Measurements from ENCODE around the gene RPL14.
A peak's percentile ranks its signal among the peaks of the same experiment; 100 is the strongest.

The RPL14 gene

DNA sequence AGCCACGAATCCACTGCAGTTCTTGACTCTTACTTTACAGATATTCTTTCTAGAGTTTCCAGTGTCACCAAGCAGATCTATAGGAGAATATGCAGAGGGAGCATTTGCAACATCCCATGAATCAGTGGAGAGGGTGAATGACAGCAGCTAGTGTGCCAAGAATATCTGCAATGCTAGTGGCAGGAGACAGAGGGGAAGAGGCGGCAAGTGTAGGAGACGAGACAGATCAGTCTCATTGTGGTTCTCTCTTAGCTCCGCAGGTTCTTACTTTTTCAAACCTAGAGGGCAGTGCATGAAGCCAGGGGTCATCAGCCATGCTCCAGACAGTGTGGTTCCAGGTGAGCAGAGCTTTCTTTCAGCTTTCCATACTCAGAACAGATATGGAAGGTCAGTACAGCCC is 20.5 kb downstream of the RPL14 start:
- H3K27me3 ChIP-seq (ENCODE audit: insufficient read depth, poor library complexity, severe bottlenecking): no peaks in the 10 kb centered on the region
- peak overlapping the region; percentile 86 for H3K27ac ChIP-seq (replicated peaks)
- DNase-seq (ENCODE audit: low read depth in 1 of 2, low spot score in 1 of 2): peak in 1 of 2 experiments; percentile 20
- H3K4me3 ChIP-seq (replicated peaks; ENCODE audit: insufficient read depth, low read length): peak overlapping the region; percentile 72
- TF ChIP-seq, protein P1, sequence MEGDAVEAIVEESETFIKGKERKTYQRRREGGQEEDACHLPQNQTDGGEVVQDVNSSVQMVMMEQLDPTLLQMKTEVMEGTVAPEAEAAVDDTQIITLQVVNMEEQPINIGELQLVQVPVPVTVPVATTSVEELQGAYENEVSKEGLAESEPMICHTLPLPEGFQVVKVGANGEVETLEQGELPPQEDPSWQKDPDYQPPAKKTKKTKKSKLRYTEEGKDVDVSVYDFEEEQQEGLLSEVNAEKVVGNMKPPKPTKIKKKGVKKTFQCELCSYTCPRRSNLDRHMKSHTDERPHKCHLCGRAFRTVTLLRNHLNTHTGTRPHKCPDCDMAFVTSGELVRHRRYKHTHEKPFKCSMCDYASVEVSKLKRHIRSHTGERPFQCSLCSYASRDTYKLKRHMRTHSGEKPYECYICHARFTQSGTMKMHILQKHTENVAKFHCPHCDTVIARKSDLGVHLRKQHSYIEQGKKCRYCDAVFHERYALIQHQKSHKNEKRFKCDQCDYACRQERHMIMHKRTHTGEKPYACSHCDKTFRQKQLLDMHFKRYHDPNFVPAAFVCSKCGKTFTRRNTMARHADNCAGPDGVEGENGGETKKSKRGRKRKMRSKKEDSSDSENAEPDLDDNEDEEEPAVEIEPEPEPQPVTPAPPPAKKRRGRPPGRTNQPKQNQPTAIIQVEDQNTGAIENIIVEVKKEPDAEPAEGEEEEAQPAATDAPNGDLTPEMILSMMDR (IDR thresholded peaks at IDR 0.05; ENCODE audit: insufficient read depth, low read length): no peak
- TF ChIP-seq SPI1 (IDR thresholded peaks at IDR 0.05; ENCODE audit: borderline replicate concordance, low read depth) (no peak), POLR2AphosphoS5 (IDR thresholded peaks at IDR 0.05; ENCODE audit: low read depth) (no peak), GABPA (IDR thresholded peaks at IDR 0.05; ENCODE audit: low read depth) (no peak)
- TF ChIP-seq, protein P2, sequence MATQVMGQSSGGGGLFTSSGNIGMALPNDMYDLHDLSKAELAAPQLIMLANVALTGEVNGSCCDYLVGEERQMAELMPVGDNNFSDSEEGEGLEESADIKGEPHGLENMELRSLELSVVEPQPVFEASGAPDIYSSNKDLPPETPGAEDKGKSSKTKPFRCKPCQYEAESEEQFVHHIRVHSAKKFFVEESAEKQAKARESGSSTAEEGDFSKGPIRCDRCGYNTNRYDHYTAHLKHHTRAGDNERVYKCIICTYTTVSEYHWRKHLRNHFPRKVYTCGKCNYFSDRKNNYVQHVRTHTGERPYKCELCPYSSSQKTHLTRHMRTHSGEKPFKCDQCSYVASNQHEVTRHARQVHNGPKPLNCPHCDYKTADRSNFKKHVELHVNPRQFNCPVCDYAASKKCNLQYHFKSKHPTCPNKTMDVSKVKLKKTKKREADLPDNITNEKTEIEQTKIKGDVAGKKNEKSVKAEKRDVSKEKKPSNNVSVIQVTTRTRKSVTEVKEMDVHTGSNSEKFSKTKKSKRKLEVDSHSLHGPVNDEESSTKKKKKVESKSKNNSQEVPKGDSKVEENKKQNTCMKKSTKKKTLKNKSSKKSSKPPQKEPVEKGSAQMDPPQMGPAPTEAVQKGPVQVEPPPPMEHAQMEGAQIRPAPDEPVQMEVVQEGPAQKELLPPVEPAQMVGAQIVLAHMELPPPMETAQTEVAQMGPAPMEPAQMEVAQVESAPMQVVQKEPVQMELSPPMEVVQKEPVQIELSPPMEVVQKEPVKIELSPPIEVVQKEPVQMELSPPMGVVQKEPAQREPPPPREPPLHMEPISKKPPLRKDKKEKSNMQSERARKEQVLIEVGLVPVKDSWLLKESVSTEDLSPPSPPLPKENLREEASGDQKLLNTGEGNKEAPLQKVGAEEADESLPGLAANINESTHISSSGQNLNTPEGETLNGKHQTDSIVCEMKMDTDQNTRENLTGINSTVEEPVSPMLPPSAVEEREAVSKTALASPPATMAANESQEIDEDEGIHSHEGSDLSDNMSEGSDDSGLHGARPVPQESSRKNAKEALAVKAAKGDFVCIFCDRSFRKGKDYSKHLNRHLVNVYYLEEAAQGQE (IDR thresholded peaks at IDR 0.05; ENCODE audit: insufficient replicate concordance, low read depth): no peak

DNA sequence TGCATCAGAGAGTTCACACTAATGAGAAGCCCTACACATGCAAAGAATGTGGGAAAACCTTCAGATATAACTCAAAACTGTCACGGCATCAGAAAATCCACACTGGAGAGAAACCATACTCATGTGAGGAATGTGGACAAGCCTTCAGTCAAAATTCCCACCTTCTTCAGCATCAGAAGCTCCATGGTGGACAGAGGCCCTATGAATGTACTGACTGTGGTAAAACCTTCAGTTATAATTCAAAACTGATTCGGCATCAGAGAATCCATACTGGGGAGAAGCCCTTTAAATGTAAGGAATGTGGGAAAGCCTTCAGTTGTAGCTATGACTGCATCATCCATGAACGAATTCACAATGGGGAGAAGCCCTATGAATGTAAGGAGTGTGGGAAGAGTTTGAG is 30.0 kb downstream of the RPL14 start:
- Histone ChIP-seq H3K4me3 (replicated peaks; ENCODE audit: insufficient read depth, low read length) (no peak overlapping the region), H3K27ac (replicated peaks) (no peak overlapping the region), H3K27me3 (ENCODE audit: insufficient read depth, poor library complexity, severe bottlenecking) (no peaks in the 10 kb centered on the region)
- TF ChIP-seq, protein P2 (IDR thresholded peaks at IDR 0.05; ENCODE audit: insufficient replicate concordance, low read depth): no peak
- TF ChIP-seq, protein P1 (IDR thresholded peaks at IDR 0.05; ENCODE audit: insufficient read depth, low read length): no peak
- no peak for TF ChIP-seq SPI1 (IDR thresholded peaks at IDR 0.05; ENCODE audit: borderline replicate concordance, low read depth)
- no peak for TF ChIP-seq GABPA (IDR thresholded peaks at IDR 0.05; ENCODE audit: low read depth)
- TF ChIP-seq POLR2AphosphoS5 (IDR thresholded peaks at IDR 0.05; ENCODE audit: low read depth): no peak
- no peak for DNase-seq (ENCODE audit: low read depth in 1 of 2, low spot score in 1 of 2)

DNA sequence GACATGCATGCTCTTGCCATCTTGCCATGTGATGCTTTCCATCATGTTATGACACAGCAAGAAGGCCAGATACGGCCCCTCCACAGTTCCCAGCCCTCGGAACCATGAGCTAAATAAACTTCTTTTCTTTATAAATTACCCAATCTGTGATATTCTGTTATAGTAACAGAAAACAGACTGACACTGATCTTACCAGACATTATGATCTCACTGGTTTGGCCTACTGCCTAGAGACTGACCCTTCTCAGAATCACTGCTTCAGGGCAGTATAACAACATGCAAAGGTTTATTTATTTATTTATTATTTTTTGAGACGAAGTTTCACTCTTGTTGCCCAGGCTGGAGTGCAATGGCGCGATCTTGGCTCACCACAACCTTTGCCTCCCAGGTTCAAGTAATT is 33.8 kb downstream of the RPL14 start:
- DNase-seq (ENCODE audit: low read depth in 1 of 2, low spot score in 1 of 2): no peak
- Histone ChIP-seq H3K4me3 (replicated peaks; ENCODE audit: insufficient read depth, low read length) (no peak overlapping the region), H3K27ac (replicated peaks) (no peak overlapping the region), H3K27me3 (ENCODE audit: insufficient read depth, poor library complexity, severe bottlenecking) (no peaks in the 10 kb centered on the region)
- TF ChIP-seq POLR2AphosphoS5 (IDR thresholded peaks at IDR 0.05; ENCODE audit: low read depth) (no peak), GABPA (IDR thresholded peaks at IDR 0.05; ENCODE audit: low read depth) (no peak), SPI1 (IDR thresholded peaks at IDR 0.05; ENCODE audit: borderline replicate concordance, low read depth) (no peak)
- TF ChIP-seq, protein P1 (IDR thresholded peaks at IDR 0.05; ENCODE audit: insufficient read depth, low read length): no peak
- TF ChIP-seq, protein P2 (IDR thresholded peaks at IDR 0.05; ENCODE audit: insufficient replicate concordance, low read depth): no peak

Data from HL-60 (cell line).